OCI-LY1 (cell line): Measurements from ENCODE around the gene NCEH1.

Experiments
- H2AFZ ChIP-seq: fragments of 200-600 bp; sonication (generic), shearing (Covaris generic); 2 replicates; pipeline ENCODE4 v1.6.0; 2014; ENCODE audit warnings: antibody characterized with exemption, mild to moderate bottlenecking, low read length
- H3F3A ChIP-seq: fragments of 200-600 bp; sonication (generic), shearing (Covaris generic); 2 replicates; pipeline ENCODE4 v1.6.0; 2014; ENCODE audit warnings: mild to moderate bottlenecking, antibody characterized with exemption, low read length, moderate library complexity; ENCODE audit not compliant: insufficient read depth
- H3K27ac ChIP-seq: fragments of 200-600 bp; sonication (generic); 2 replicates; pipeline ENCODE4 v1.5.1; 2014; ENCODE audit warnings: low read length, mixed run types, mild to moderate bottlenecking, low read depth; ENCODE audit not compliant: poor library complexity, severe bottlenecking
- H3K27me3 ChIP-seq: fragments of 200-600 bp; sonication (generic); 2 replicates; pipeline ENCODE4 v1.6.0; 2014; ENCODE audit warnings: antibody characterized with exemption, mild to moderate bottlenecking, low read length, moderate library complexity; ENCODE audit not compliant: insufficient read depth
- H3K36me3 ChIP-seq: fragments of 200-600 bp; sonication (generic); 2 replicates; pipeline ENCODE4 v1.6.1; 2014; ENCODE audit warnings: mild to moderate bottlenecking, antibody characterized with exemption, low read length, moderate library complexity, mixed read lengths; ENCODE audit not compliant: insufficient read depth
- H3K4me1 ChIP-seq: fragments of 200-600 bp; sonication (generic); 2 replicates; pipeline ENCODE4 v1.5.1; 2014; ENCODE audit warnings: mild to moderate bottlenecking, low read length, moderate library complexity; ENCODE audit not compliant: insufficient read depth, severe bottlenecking
- H3K4me2 ChIP-seq: fragments of 200-600 bp; sonication (generic), shearing (Covaris generic); 2 replicates; pipeline ENCODE4 v1.6.1; 2014; ENCODE audit warnings: low read length
- H3K4me3 ChIP-seq: fragments of 200-600 bp; sonication (generic); 2 replicates; pipeline ENCODE4 v1.5.1; 2014; ENCODE audit warnings: low read length, low read depth, mild to moderate bottlenecking, mixed read lengths; ENCODE audit not compliant: poor library complexity, severe bottlenecking
- H3K79me2 ChIP-seq: fragments of 200-600 bp; shearing (Covaris generic); 2 replicates; pipeline ENCODE4 v1.6.1; 2016; ENCODE audit warnings: mixed run types, low read length, mixed read lengths; ENCODE audit not compliant: insufficient read depth
- H3K9ac ChIP-seq: fragments of 200-600 bp; sonication (generic), shearing (Covaris generic); 2 replicates; pipeline ENCODE4 v1.6.1; 2014; ENCODE audit warnings: mild to moderate bottlenecking, low read length, mixed read lengths
- H3K9me2 ChIP-seq: fragments of 200-600 bp; sonication (generic), shearing (Covaris generic); 2 replicates; pipeline ENCODE4 v1.6.1; 2014; ENCODE audit warnings: low read depth, mild to moderate bottlenecking, low read length, mixed read lengths
- H3K9me3 ChIP-seq: fragments of 200-600 bp; shearing (Covaris generic); 2 replicates; pipeline ENCODE4 v1.6.1; 2014; ENCODE audit warnings: low read length, mixed read lengths
- H4K20me1 ChIP-seq: fragments of 200-600 bp; sonication (generic), shearing (Covaris generic); 2 replicates; pipeline ENCODE4 v1.6.0; 2016; ENCODE audit warnings: mild to moderate bottlenecking, low read length; ENCODE audit not compliant: insufficient read depth
- CTCF ChIP-seq: fragments of 200-600 bp; sonication (generic), shearing (Covaris generic); IDR thresholded peaks from 2 replicates; pipeline ENCODE4 v1.5.1; 2017; ENCODE audit warnings: mild to moderate bottlenecking, antibody characterized with exemption, low read length, moderate library complexity, mixed read lengths
- EZH2 ChIP-seq: fragments of 200-600 bp; sonication (generic), shearing (Covaris generic); IDR thresholded peaks from 2 replicates; pipeline ENCODE4 v1.8.0; 2017; ENCODE audit warnings: borderline replicate concordance, mixed run types, mild to moderate bottlenecking, antibody characterized with exemption, low read length, moderate library complexity, mixed read lengths

NCEH1 gene

DNA sequence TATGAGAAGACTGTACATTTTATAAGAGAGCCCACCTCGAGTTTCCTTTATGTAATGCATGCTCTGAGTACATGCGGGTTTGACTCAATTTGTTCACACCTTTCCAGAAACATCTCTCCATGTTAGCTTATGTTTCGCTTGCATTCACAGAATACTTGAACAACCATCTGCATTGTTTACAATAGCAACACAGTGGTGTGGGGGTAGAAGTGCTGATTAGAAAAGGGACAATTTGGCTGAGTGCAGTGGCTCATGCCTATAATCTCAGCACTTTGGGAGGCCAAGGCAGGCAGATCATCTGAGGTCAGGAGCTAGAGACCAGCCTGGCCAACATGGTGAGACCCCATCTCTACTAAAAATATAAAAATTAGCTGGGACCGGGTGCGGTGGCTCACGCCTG, 60.9 kb downstream of the NCEH1 start:
- no peaks in the 10 kb centered on the region for H3K9me2 ChIP-seq
- H3K9me3 ChIP-seq = no peaks in the 10 kb centered on the region

GRCh38 chr3:172648747-172649146, 62.1 kb downstream of the NCEH1 start:
- no peak overlapping the region for H3K9ac ChIP-seq
- no peak overlapping the region for H3K4me3 ChIP-seq
- no peaks in the 10 kb centered on the region for H3K9me2 ChIP-seq
- no peaks in the 10 kb centered on the region for H3F3A ChIP-seq
- no peak overlapping the region for H3K27ac ChIP-seq
- H3K9me3 ChIP-seq = no peaks in the 10 kb centered on the region
- H3K27me3 ChIP-seq = no peaks in the 10 kb centered on the region
- H3K4me1 ChIP-seq = no peaks in the 10 kb centered on the region
- H3K36me3 ChIP-seq = no peaks in the 10 kb centered on the region
- no peak overlapping the region for H2AFZ ChIP-seq
- no peak overlapping the region for H3K4me2 ChIP-seq
- no peaks in the 10 kb centered on the region for H4K20me1 ChIP-seq
- H3K79me2 ChIP-seq = no peaks in the 10 kb centered on the region
- TF ChIP-seq EZH2 (no peak), CTCF (no peak)

More for the DNA sequence above, 60.9 kb downstream of the NCEH1 start:
- no peak overlapping the region for H3K9ac ChIP-seq
- no peaks in the 10 kb centered on the region for H3K79me2 ChIP-seq
- H3K27ac ChIP-seq = no peak overlapping the region
- TF ChIP-seq EZH2 (no peak), CTCF (no peak)
- H3K36me3 ChIP-seq = no peaks in the 10 kb centered on the region
- no peaks in the 10 kb centered on the region for H3K4me1 ChIP-seq
- H3K4me2 ChIP-seq = no peak overlapping the region
- H3F3A ChIP-seq = no peaks in the 10 kb centered on the region
- H2AFZ ChIP-seq = no peak overlapping the region
- H3K4me3 ChIP-seq = no peak overlapping the region
- H3K27me3 ChIP-seq = no peaks in the 10 kb centered on the region
- no peaks in the 10 kb centered on the region for H4K20me1 ChIP-seq

DNA sequence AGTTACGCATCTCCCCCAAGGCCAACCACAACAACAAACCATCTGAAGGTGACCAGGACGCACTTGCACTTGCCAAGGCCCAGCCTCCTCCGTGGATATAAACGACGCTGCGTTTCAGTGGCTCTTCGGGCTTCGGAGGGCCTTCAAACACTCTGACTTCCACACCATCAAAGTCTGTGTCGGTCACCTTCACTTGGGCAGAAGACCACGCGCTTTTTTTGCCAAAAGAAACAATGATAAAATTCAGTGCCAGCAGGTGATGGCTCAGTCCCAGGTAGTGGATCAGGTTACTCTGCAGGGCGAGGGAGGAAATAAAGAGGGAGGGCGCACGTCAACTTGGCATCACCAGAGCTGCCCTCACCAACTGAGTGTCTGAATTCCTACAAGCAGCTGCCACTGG, 63.0 kb downstream of the NCEH1 start:
- no peak overlapping the region for H3K9ac ChIP-seq
- H3F3A ChIP-seq = no peaks in the 10 kb centered on the region
- no peaks in the 10 kb centered on the region for H4K20me1 ChIP-seq
- no peak for TF ChIP-seq CTCF
- TF ChIP-seq EZH2 = no peak
- no peak overlapping the region for H3K4me2 ChIP-seq
- H3K9me3 ChIP-seq = no peaks in the 10 kb centered on the region
- no peaks in the 10 kb centered on the region for H3K79me2 ChIP-seq
- no peaks in the 10 kb centered on the region for H3K36me3 ChIP-seq
- no peak overlapping the region for H2AFZ ChIP-seq
- no peaks in the 10 kb centered on the region for H3K27me3 ChIP-seq
- no peaks in the 10 kb centered on the region for H3K9me2 ChIP-seq
- no peaks in the 10 kb centered on the region for H3K4me1 ChIP-seq
- H3K27ac ChIP-seq = no peak overlapping the region
- no peak overlapping the region for H3K4me3 ChIP-seq
